Muscle of back (tissue), 10 donors: ENCODE results near the gene BTG3. TPM values are rescaled to one million over a fixed set of nuclear protein-coding genes. Genes with fewer than 3 reads are reported as not detected.

Source experiments
- polyA plus RNA-seq, 10 donors: library from polyadenylated mRNA; unstranded; fragments of 120-200 nt; gene quantifications; one replicate each; pipeline ENCODE4 v1.2.1, GENCODE V29; 2013; ENCODE audit not compliant: insufficient read length in 10 of 10

Gene BTG3
- polyA plus RNA-seq, 10 donors, result 29.3 to 37.5 (median 33.4) TPM

Other genes starting within 250 kb of the BTG3 start
- 1 to 10 TPM in 4 of 10 donors, under 1 TPM in 6; 0.60 to 8.4 (median 0.79) TPM for gene CXADR, start 99.9 kb downstream of the BTG3 start, polyA plus RNA-seq
- gene C21orf91, start 206.5 kb upstream of the BTG3 start, polyA plus RNA-seq, result 10 to 100 TPM; 13.4 to 21.7 (median 16.9) TPM